MCF 10A (cell line): Measurements from ENCODE around the gene PRICKLE4. TPM values are rescaled to one million over a fixed set of nuclear protein-coding genes. Genes with fewer than 3 reads are reported as not detected.

ENCODE experiments used
- BruUV-seq: library from RNA; stranded (reverse); fragments of 400-500 nt; replicated peaks from 2 replicates; lab custom pipeline; 2021; lab: Mats Ljungman, UMichigan
- CTCF ChIA-PET: fragments of 300-600 bp; sonication (Branson Sonifier 250); formaldehyde crosslinking; extraction: SDS; loops from one replicate; lab custom pipeline; 2021; ENCODE audit warnings: antibody characterized with exemption, inconsistent platforms; lab: Yijun Ruan, JAX
- POLR2A ChIA-PET: fragments of 300-600, 350-650 bp; sonication (Branson Sonifier 250); formaldehyde crosslinking; extraction: SDS; loops from one replicate; lab custom pipeline; 2020; ENCODE audit warnings: antibody characterized with exemption, inconsistent platforms; lab: Yijun Ruan, JAX
- DNase-seq: peaks from one replicate; pipeline ENCODE4 v3.0.0-alpha.2; 2018; ENCODE audit not compliant: unreplicated experiment
- H3K27ac Mint-ChIP-seq: one replicate; pipeline ENCODE4 v1.8.0; 2022; ENCODE audit warnings: mild to moderate bottlenecking, low read depth, mixed read lengths; ENCODE audit not compliant: unreplicated experiment
- H3K27me3 Mint-ChIP-seq: one replicate; pipeline ENCODE4 v1.8.0; 2022; ENCODE audit warnings: mixed read lengths; ENCODE audit not compliant: insufficient read depth, unreplicated experiment
- H3K36me3 Mint-ChIP-seq: one replicate; pipeline ENCODE4 v1.8.0; 2022; ENCODE audit warnings: mild to moderate bottlenecking, moderate library complexity, mixed read lengths; ENCODE audit not compliant: insufficient read depth, unreplicated experiment
- H3K4me1 Mint-ChIP-seq: one replicate; pipeline ENCODE4 v1.8.0; 2022; ENCODE audit warnings: mixed read lengths; ENCODE audit not compliant: insufficient read depth, unreplicated experiment
- H3K4me3 Mint-ChIP-seq: one replicate; pipeline ENCODE4 v1.8.0; 2022; ENCODE audit warnings: mild to moderate bottlenecking, moderate library complexity, mixed read lengths; ENCODE audit not compliant: unreplicated experiment
- H3K9me3 Mint-ChIP-seq: one replicate; pipeline ENCODE4 v1.8.0; 2022; ENCODE audit warnings: mixed read lengths; ENCODE audit not compliant: unreplicated experiment
- CTCF ChIP-seq: fragments of 200-600 bp; IDR thresholded peaks from one replicate; pipeline ENCODE4 v1.8.0; 2022; ENCODE audit warnings: antibody characterized with exemption, mild to moderate bottlenecking; ENCODE audit not compliant: unreplicated experiment
- intact Hi-C: fragments of 100-400 bp; cut with micrococcal nuclease; formaldehyde crosslinking; loops from 2 replicates; pipeline ENCODE4 v1.14.1; 2022
- total RNA-seq: library from RNA; stranded (reverse); gene quantifications from 2 replicates; pipeline ENCODE4 v1.2.3, GENCODE V29; 2022

PRICKLE4 gene
- total RNA-seq, 1 experiment from 2014 or later: 0.93 TPM

DNA sequence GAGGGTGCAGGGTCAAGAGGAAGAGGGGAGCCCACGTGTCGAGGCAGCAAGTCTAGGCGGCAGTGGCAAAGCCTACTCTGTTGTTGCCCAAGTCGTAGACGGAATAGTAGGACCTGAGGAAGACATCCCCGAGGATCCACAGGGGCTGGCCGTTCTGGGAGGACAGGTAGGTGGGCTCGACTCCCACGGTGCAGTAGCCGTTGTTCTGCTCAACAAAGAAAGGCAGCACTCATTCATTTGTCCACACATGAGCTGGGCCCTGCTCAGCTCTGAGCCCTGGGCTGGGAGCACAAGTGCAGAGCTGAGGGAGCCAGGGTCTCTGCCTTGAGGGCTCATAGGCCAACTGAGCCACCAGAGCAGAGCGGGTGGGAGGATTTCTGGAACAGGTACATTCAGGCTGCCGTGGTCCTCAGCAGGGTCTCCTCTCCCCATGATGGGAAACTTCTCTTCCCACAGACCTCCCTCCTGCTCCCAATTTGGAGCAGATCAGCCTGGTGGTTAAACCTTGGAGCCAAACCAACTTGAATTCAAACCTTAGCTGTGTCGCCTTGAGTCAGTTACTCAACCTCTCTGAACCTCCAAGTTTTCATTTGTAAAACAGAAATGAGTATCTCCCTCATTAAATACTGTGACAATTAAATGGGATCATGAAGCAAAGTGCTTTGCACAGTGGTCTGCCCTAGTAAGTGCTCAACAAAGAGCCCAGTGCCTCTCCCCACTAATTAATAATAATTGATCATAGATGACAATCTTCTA lies 43.6 kb upstream of the PRICKLE4 start:
- intact Hi-C loops: no loop called here
- Mint-ChIP-seq H3K27me3 (no peaks in the 10 kb centered on the region), H3K36me3 (no peaks in the 10 kb centered on the region), H3K4me1 (peaks cover 11% of the 10 kb centered on the region), H3K9me3 (no peaks in the 10 kb centered on the region), H3K27ac (no peak overlapping the region), H3K4me3 (no peak overlapping the region)
- DNase-seq: no peak
- no TSS peak for BruUV-seq
- POLR2A ChIA-PET: interaction anchor here (5.9 kb wide), 1 partner anchor 21 kb away, joined by 98 read pairs; no protein-coding TSS in a partner anchor
- CTCF ChIA-PET: interaction anchor here (0.8 kb wide), 1 partner anchor 32 kb away, joined by 3 read pairs; no protein-coding TSS in a partner anchor
- no peak for TF ChIP-seq CTCF

- DNase-seq: no peak
- POLR2A ChIA-PET: no interaction called here
- CTCF ChIA-PET: interaction anchor here (0.6 to 0.8 kb wide), 2 partner anchors 31 to 311 kb away, joined by 3 read pairs; no protein-coding TSS in a partner anchor
- H3K4me1 Mint-ChIP-seq: peaks cover 6% of the 10 kb centered on the region
- TF ChIP-seq CTCF: no peak
- no peak overlapping the region for H3K27ac Mint-ChIP-seq
- H3K27me3 Mint-ChIP-seq: no peaks in the 10 kb centered on the region
- intact Hi-C loops: no loop called here
- no TSS peak for BruUV-seq
- no peaks in the 10 kb centered on the region for H3K36me3 Mint-ChIP-seq
- no peak overlapping the region for H3K4me3 Mint-ChIP-seq
- H3K9me3 Mint-ChIP-seq: no peaks in the 10 kb centered on the region
Measured at GRCh38 chr6:41737591-41738130, 42.9 kb upstream of the PRICKLE4 start.

DNA sequence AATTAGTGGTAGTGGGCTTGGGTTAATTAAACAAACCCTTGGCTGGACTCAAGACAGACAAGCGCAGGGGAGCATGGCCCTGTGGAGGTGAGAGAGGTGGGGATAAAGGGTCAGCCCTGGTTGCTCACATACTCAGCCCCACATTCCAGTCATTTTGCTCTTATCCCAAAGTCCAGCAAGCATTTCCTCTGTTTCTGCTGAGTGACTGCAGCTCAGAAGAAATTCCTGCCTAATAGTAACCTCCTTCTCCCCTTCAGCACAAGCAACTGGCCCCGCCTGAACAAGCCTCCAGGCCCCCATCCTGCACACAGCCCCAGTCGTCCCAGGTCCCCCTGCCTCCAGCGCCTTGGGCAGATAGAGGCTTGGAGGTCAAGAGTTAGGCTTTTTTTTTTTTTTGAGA lies 41.5 kb upstream of the PRICKLE4 start:
- no TSS peak for BruUV-seq

More for the DNA sequence above, 41.5 kb upstream of the PRICKLE4 start:
- Mint-ChIP-seq H3K4me1 (peaks cover 6% of the 10 kb centered on the region), H3K9me3 (no peaks in the 10 kb centered on the region), H3K36me3 (no peaks in the 10 kb centered on the region), H3K4me3 (no peak overlapping the region), H3K27me3 (no peaks in the 10 kb centered on the region), H3K27ac (no peak overlapping the region)
- ChIA-PET CTCF (interaction anchor here (0.6 to 1.3 kb wide), 3 partner anchors 19 to 40 kb away, joined by 3 to 4 read pairs (median 3); no protein-coding TSS in a partner anchor), POLR2A (no interaction called here)
- intact Hi-C loops: no loop called here
- TF ChIP-seq CTCF: no peak
- no peak for DNase-seq
